SU-DHL-6 (cell line): ENCODE data around the gene KHDRBS1.
A peak's percentile ranks its signal among the peaks of the same experiment; 100 is the strongest.

Source experiments
- H2AFZ ChIP-seq: fragments of 200-600 bp; sonication (generic); 2 replicates; pipeline ENCODE4 v1.6.1; 2014; ENCODE audit warnings: low read depth, mild to moderate bottlenecking, moderate library complexity, mixed read lengths, antibody characterized with exemption, low read length; ENCODE audit not compliant: severe bottlenecking
- H3F3A ChIP-seq: fragments of 200-600 bp; shearing (Covaris generic); 2 replicates; pipeline ENCODE4 v1.6.0; 2016; ENCODE audit warnings: antibody characterized with exemption, mild to moderate bottlenecking; ENCODE audit not compliant: insufficient read depth
- H3K27ac ChIP-seq: fragments of 200-600 bp; sonication (generic); 2 replicates; pipeline ENCODE4 v1.5.1; 2016; ENCODE audit warnings: low read depth, mild to moderate bottlenecking, low read length, moderate library complexity, mixed read lengths
- H3K27me3 ChIP-seq: fragments of 200-600 bp; sonication (generic), shearing (Covaris generic); 2 replicates; pipeline ENCODE4 v1.6.0; 2014; ENCODE audit warnings: mild to moderate bottlenecking, low read length
- H3K36me3 ChIP-seq: fragments of 200-600 bp; sonication (generic); 2 replicates; pipeline ENCODE4 v1.6.1; 2014; ENCODE audit warnings: mild to moderate bottlenecking, low read length, mixed read lengths
- H3K4me2 ChIP-seq: fragments of 300-600, 200-600 bp; shearing (Covaris generic), sonication (generic); 2 replicates; pipeline ENCODE4 v1.6.0; 2014; ENCODE audit warnings: low read length, low read depth, mild to moderate bottlenecking; ENCODE audit not compliant: poor library complexity, severe bottlenecking
- H3K4me3 ChIP-seq: fragments of 200-600 bp; sonication (generic); 2 replicates; pipeline ENCODE4 v1.5.1; 2014; ENCODE audit warnings: antibody characterized with exemption, low read length, mild to moderate bottlenecking, mixed read lengths; ENCODE audit not compliant: insufficient read depth, poor library complexity, severe bottlenecking
- H3K79me2 ChIP-seq: fragments of 200-600 bp; sonication (generic); 2 replicates; pipeline ENCODE4 v1.6.1; 2014; ENCODE audit warnings: mild to moderate bottlenecking, low read length, moderate library complexity; ENCODE audit not compliant: insufficient read depth
- H3K9ac ChIP-seq: fragments of 200-600 bp; sonication (generic); 2 replicates; pipeline ENCODE4 v1.7.0; 2014; ENCODE audit warnings: mild to moderate bottlenecking, low read length
- H3K9me2 ChIP-seq: fragments of 200-600 bp; sonication (generic); replicated peaks from 2 replicates; pipeline ENCODE4 v1.6.1; 2014; ENCODE audit warnings: low read length; ENCODE audit not compliant: insufficient read depth
- H3K9me3 ChIP-seq: fragments of 200-600 bp; sonication (generic); 2 replicates; pipeline ENCODE4 v1.6.1; 2014; ENCODE audit warnings: low read length, mixed read lengths; ENCODE audit not compliant: insufficient read depth
- H4K20me1 ChIP-seq: fragments of 200-600 bp; sonication (generic); 2 replicates; pipeline ENCODE4 v1.6.1; 2014; ENCODE audit warnings: low read depth, mild to moderate bottlenecking, antibody characterized with exemption, low read length, moderate library complexity, mixed read lengths
- CTCF ChIP-seq: fragments of 200-600 bp; sonication (generic); IDR thresholded peaks from one replicate; pipeline ENCODE4 v1.5.1; 2017; ENCODE audit warnings: antibody characterized with exemption, mild to moderate bottlenecking, low read length, moderate library complexity; ENCODE audit not compliant: insufficient read depth, poor library complexity, severe bottlenecking
- EZH2phosphoT487 ChIP-seq: fragments of 200-600 bp; sonication (generic), shearing (Covaris generic); conservative IDR thresholded peaks from 2 replicates; pipeline ENCODE4 v1.6.1; 2018; ENCODE audit warnings: mild to moderate bottlenecking, antibody characterized with exemption, low read length, moderate library complexity, mixed read lengths

KHDRBS1 gene

DNA sequence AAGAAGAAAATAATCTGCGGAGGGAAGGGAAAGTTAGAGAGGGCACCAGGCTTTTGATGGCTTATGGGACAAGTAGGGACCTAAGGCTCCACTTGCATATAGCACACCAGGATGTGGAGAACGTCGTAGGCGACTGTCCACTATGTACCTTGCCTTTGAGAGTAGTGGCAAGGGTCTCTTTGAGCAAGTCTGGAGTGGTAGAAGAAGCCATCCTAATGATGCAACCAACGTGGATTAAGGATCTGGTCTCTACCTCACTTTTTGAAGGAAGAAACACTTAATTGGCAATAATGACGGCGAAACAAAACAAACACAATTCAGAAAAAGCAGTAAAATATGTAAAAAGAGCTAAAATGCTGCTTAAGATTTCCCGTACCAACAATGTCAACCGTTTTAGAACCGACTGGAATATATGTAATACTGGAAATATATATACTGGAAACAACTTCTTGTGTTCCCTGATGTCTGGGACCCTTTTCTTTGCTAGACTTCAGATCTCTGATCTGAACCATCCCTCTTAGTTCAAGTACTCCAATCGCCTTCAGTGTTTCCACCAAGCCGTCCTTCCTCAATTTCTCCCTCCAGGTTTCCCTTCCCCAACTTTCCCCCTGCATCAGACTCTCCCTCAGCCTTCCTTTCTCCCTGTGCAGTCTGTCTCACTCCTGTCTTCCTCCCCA is 821 bp upstream of the KHDRBS1 start:
- H3K9me3 ChIP-seq: no peaks in the 10 kb centered on the region
- H3K9ac ChIP-seq: peak overlapping the region; percentile 98
- peaks cover 10% of the 10 kb centered on the region for H4K20me1 ChIP-seq
- H3K4me3 ChIP-seq: peak overlapping the region; percentile 51
- peak overlapping the region; percentile 41 for H2AFZ ChIP-seq
- peak overlapping the region; percentile 59 for H3K4me2 ChIP-seq
- H3K9me2 ChIP-seq: no peaks in the 10 kb centered on the region
- H3K79me2 ChIP-seq: peaks cover 42% of the 10 kb centered on the region
- peak overlapping the region; percentile 90 for H3K27ac ChIP-seq
- peaks cover 11% of the 10 kb centered on the region for H3F3A ChIP-seq
- H3K36me3 ChIP-seq: peaks cover 11% of the 10 kb centered on the region; the same call in 1 of the 2 replicates
- H3K27me3 ChIP-seq: no peaks in the 10 kb centered on the region
- no peak for TF ChIP-seq EZH2phosphoT487
- TF ChIP-seq CTCF: no peak

DNA sequence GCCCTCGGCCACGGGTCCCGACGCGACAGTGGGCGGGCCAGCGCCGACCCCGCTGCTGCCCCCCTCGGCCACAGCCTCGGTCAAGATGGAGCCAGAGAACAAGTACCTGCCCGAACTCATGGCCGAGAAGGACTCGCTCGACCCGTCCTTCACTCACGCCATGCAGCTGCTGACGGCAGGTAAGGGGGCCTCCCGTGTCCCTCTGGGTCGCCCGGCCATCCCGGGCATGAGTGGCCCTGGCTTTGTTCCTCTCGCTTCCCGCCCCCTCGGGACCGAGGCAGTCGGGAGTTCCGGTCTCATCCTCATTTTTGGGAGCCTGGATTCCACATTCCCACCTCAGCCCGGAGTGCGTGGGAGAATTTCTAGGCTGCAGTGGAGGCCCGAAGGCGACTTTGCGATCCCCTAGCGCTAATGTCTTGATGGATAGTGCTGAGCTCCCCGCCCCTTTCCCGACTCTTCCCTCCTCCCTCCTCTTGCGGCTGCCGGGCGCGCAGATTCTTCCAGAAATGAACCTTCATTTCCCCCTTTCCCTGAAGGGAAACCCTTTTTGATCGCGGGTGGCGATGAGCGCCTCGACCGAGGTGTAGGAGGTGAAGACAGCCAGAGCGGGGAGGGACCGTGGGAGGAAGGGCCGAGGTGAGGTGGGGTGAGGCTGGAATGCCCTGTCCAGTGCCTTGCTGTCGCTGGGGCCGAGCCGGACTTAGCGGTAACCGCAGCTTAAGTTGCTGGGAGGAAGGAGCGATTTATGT is 705 bp downstream of the KHDRBS1 start:
- H3K9me3 ChIP-seq: no peaks in the 10 kb centered on the region
- no peaks in the 10 kb centered on the region for H3K9me2 ChIP-seq
- peak overlapping the region; percentile 90 for H3K27ac ChIP-seq
- peak overlapping the region; percentile 97 for H3K4me2 ChIP-seq
- H3K79me2 ChIP-seq: peaks cover 57% of the 10 kb centered on the region
- H2AFZ ChIP-seq: no peak overlapping the region
- peak overlapping the region; percentile 90 for H3K4me3 ChIP-seq
- no peak for TF ChIP-seq CTCF
- no peak for TF ChIP-seq EZH2phosphoT487
- H4K20me1 ChIP-seq: peaks cover 11% of the 10 kb centered on the region
- H3K27me3 ChIP-seq: no peaks in the 10 kb centered on the region
- H3K36me3 ChIP-seq: peaks cover 11% of the 10 kb centered on the region; the same call in 1 of the 2 replicates
- peak overlapping the region; percentile 98 for H3K9ac ChIP-seq
- peaks cover 15% of the 10 kb centered on the region for H3F3A ChIP-seq

DNA sequence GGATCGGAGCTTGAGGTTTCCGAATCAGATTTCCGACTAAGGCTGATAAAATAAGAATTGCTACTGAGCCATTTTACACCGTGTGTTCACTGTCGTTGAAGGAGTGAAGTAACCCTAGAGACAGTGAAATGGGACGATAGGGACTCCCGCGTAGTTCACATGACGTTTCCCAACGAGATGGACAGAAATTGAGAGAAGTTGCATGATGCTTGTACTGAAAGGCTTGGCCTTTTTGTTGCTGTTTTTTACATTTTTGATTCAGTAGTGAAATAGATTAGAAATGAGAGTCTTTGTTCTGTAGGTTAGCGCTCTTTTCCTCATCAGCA is 1.2 kb downstream of the KHDRBS1 start:
- Histone ChIP-seq H3K79me2 (peaks cover 62% of the 10 kb centered on the region), H2AFZ (no peak overlapping the region), H4K20me1 (peaks cover 14% of the 10 kb centered on the region), H3K4me2 (peak overlapping the region; percentile 97), H3K27ac (peak overlapping the region; percentile 90), H3K27me3 (no peaks in the 10 kb centered on the region), H3K36me3 (peaks cover 11% of the 10 kb centered on the region; the same call in 1 of the 2 replicates), H3K9ac (peak overlapping the region; percentile 98), H3K4me3 (peak overlapping the region; percentile 90), H3K9me2 (no peaks in the 10 kb centered on the region), H3K9me3 (no peaks in the 10 kb centered on the region), H3F3A (peaks cover 15% of the 10 kb centered on the region)
- TF ChIP-seq EZH2phosphoT487: no peak
- TF ChIP-seq CTCF: no peak
